ENCODE data around the gene ARSA.
"Not testable (repeated sequence)": the region's sequence is repeated elsewhere in the genome, so short reads cannot be mapped to it uniquely, and the experiment has no call there.

ARSA gene

GRCh38 chr22:50621356-50621880, 6.5 kb downstream of the ARSA start:
- Histone ChIP-seq H4K20me1 (ENCODE audit: insufficient read depth) (no peaks in the 10 kb centered on the region), H3K4me2 (peak overlapping the region; percentile 87), H3K4me3 (IDR thresholded peaks at IDR 0.05; ENCODE audit: insufficient read depth, low read depth, low read length) (no peak overlapping the region), H3K27ac (peak overlapping the region; percentile 53; the same call in 1 of the 2 replicates), H3K27me3 (ENCODE audit: insufficient read depth, low read depth) (no peaks in the 10 kb centered on the region), H3K36me3 (ENCODE audit: insufficient read depth) (no peaks in the 10 kb centered on the region), H3K79me2 (ENCODE audit: insufficient read depth, low read depth) (no peaks in the 10 kb centered on the region), H2AFZ (ENCODE audit: low read depth) (peak overlapping the region; percentile 67), H3K4me1 (ENCODE audit: low read depth, poor library complexity, severe bottlenecking) (peaks cover 13% of the 10 kb centered on the region), H3K9ac (peak overlapping the region; percentile 59; the same call in 1 of the 2 replicates)
- TF ChIP-seq, protein P1, sequence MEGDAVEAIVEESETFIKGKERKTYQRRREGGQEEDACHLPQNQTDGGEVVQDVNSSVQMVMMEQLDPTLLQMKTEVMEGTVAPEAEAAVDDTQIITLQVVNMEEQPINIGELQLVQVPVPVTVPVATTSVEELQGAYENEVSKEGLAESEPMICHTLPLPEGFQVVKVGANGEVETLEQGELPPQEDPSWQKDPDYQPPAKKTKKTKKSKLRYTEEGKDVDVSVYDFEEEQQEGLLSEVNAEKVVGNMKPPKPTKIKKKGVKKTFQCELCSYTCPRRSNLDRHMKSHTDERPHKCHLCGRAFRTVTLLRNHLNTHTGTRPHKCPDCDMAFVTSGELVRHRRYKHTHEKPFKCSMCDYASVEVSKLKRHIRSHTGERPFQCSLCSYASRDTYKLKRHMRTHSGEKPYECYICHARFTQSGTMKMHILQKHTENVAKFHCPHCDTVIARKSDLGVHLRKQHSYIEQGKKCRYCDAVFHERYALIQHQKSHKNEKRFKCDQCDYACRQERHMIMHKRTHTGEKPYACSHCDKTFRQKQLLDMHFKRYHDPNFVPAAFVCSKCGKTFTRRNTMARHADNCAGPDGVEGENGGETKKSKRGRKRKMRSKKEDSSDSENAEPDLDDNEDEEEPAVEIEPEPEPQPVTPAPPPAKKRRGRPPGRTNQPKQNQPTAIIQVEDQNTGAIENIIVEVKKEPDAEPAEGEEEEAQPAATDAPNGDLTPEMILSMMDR (conservative IDR thresholded peaks at IDR 0.05; ENCODE audit: low read depth, low read length): no peak

- H3K4me2 ChIP-seq: peak overlapping the region; percentile 87
- H3K36me3 ChIP-seq (ENCODE audit: insufficient read depth): no peaks in the 10 kb centered on the region
- H3K9ac ChIP-seq: peak overlapping the region; percentile 59; the same call in 1 of the 2 replicates
- H3K4me3 ChIP-seq (IDR thresholded peaks at IDR 0.05; ENCODE audit: insufficient read depth, low read depth, low read length): no peak overlapping the region
- no peaks in the 10 kb centered on the region for H4K20me1 ChIP-seq (ENCODE audit: insufficient read depth)
- H3K27me3 ChIP-seq (ENCODE audit: insufficient read depth, low read depth): no peaks in the 10 kb centered on the region
- H3K4me1 ChIP-seq (ENCODE audit: low read depth, poor library complexity, severe bottlenecking): peaks cover 13% of the 10 kb centered on the region
- TF ChIP-seq, protein P1 (conservative IDR thresholded peaks at IDR 0.05; ENCODE audit: low read depth, low read length): peak; percentile 44
- peak overlapping the region; percentile 67 for H2AFZ ChIP-seq (ENCODE audit: low read depth)
- H3K27ac ChIP-seq: peak overlapping the region; percentile 53
- no peaks in the 10 kb centered on the region for H3K79me2 ChIP-seq (ENCODE audit: insufficient read depth, low read depth)
Observed at GRCh38 chr22:50620593-50621355, 7.2 kb downstream of the ARSA start.

GRCh38 chr22:50614296-50614695, 13.7 kb downstream of the ARSA start:
- H3K4me1 ChIP-seq (ENCODE audit: low read depth, poor library complexity, severe bottlenecking); H3K27ac ChIP-seq; H2AFZ ChIP-seq (ENCODE audit: low read depth); H3K9ac ChIP-seq; H4K20me1 ChIP-seq (ENCODE audit: insufficient read depth); H3K4me2 ChIP-seq; H3K79me2 ChIP-seq (ENCODE audit: insufficient read depth, low read depth); H3K36me3 ChIP-seq (ENCODE audit: insufficient read depth); H3K4me3 ChIP-seq (IDR thresholded peaks at IDR 0.05; ENCODE audit: insufficient read depth, low read depth, low read length): not testable (repeated sequence)
- peaks cover 28% of the 10 kb centered on the region for H3K27me3 ChIP-seq (ENCODE audit: insufficient read depth, low read depth)

- Histone ChIP-seq H3K9ac (no peak overlapping the region), H3K4me2 (no peak overlapping the region), H4K20me1 (ENCODE audit: insufficient read depth) (no peaks in the 10 kb centered on the region), H3K36me3 (ENCODE audit: insufficient read depth) (no peaks in the 10 kb centered on the region), H3K27ac (no peak overlapping the region), H3K79me2 (ENCODE audit: insufficient read depth, low read depth) (no peaks in the 10 kb centered on the region), H3K4me1 (ENCODE audit: low read depth, poor library complexity, severe bottlenecking) (no peaks in the 10 kb centered on the region), H3K27me3 (ENCODE audit: insufficient read depth, low read depth) (peaks cover 33% of the 10 kb centered on the region), H3K4me3 (IDR thresholded peaks at IDR 0.05; ENCODE audit: insufficient read depth, low read depth, low read length) (no peak overlapping the region), H2AFZ (ENCODE audit: low read depth) (no peak overlapping the region)
- TF ChIP-seq, protein P1 (conservative IDR thresholded peaks at IDR 0.05; ENCODE audit: low read depth, low read length): no peak
Observed at GRCh38 chr22:50613291-50613981, 14.5 kb downstream of the ARSA start.

All from KMS-11 (cell line).